Gastrocnemius medialis (tissue), 4 donors: ENCODE results near the gene TENM3.

Experiments
- CTCF ChIP-seq, 5 experiments: fragments of 450-650 bp in 3 of 5; fragments of 200-600 bp in 2 of 5; sonication (generic) in 2 of 5; IDR thresholded peaks in 4 of 5; conservative IDR thresholded peaks in 1 of 5; 1 replicate in 4 of 5; 2 replicates in 1 of 5; pipeline ENCODE4 v1.5.1; 2016 to 2019; ENCODE audit warnings: antibody characterized with exemption in 5 of 5, mild to moderate bottlenecking in 3 of 5, moderate library complexity in 3 of 5
- POLR2A ChIP-seq, 2 donors: fragments of 450-650 bp; IDR thresholded peaks; one replicate each; pipeline ENCODE4 v1.6.1; 2017; ENCODE audit warnings: antibody characterized with exemption in 2 of 2, mild to moderate bottlenecking in 2 of 2, moderate library complexity in 2 of 2

DNA sequence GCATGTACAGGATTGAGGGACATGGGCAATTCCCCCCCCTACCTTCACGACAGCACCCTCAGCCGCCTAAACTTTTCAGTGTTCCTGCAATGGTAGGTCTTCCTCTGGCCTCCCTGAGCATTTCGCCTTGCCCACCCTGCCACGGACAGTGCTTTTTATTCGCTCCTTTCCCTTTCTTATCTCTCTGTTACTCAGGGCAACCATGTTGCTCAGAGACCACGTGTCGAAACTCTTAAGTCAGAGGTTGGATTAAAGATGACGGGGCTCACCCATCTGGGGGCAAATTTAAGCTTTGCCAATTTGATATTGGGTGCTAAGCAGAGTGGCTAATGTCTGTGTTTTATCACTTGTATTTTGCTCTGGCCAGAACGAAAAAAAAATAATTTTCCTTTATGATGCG, 20.4 kb downstream of the TENM3 start:
- TF ChIP-seq POLR2A (IDR thresholded peaks at IDR 0.05) (no peak), CTCF (IDR thresholded peaks at IDR 0.05 in 4 of 5, conservative IDR thresholded peaks at IDR 0.05 in 1 of 5) (no peak)
